ENCODE data around the gene MAML1. TPM values are rescaled to one million over a fixed set of nuclear protein-coding genes. Genes with fewer than 3 reads are reported as not detected.
"Not testable (repeated sequence)": the region's sequence is repeated elsewhere in the genome, so short reads cannot be mapped to it uniquely, and the experiment has no call there.

MAML1 gene
- total RNA-seq, 1 donor from 2014 or later: 32.5 TPM

- DNase-seq (ENCODE audit: low spot score): no peak
- intact Hi-C loops (cut with DNase I): no loop called here
- no peak for ATAC-seq
Observed at GRCh38 chr5:179783128-179783527, 50.5 kb downstream of the MAML1 start.

DNA sequence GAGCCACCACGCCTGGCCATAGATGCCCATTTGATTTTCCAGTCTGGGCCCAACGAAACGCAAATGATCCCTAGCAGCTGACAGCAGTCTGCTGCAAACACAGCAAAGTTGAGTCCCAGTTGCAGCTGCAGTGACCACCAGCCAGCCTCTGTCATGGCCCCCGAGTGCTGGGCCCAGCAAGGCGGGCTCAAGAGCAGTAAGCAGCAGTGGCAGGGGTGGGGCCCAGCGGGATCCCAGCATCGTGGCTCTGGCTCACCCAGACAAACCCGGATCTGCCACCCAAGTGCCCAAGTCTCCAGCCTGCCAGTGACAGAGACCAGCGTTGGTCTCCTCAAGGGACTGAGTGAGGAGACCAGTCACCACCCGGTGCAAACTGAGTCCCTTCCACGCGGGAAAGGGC is 54.2 kb downstream of the MAML1 start:
- ATAC-seq: no peak
- intact Hi-C loops (cut with DNase I): no loop called here
- DNase-seq (ENCODE audit: low spot score): no peak

- ATAC-seq: no peak
- intact Hi-C loops (cut with DNase I): no loop called here
- no peak for DNase-seq (ENCODE audit: low spot score)
Observed at GRCh38 chr5:179788193-179788854, 55.7 kb downstream of the MAML1 start.

- intact Hi-C loops (cut with DNase I); ATAC-seq: not testable (repeated sequence)
Observed at GRCh38 chr5:179789278-179789677, 56.7 kb downstream of the MAML1 start.

GRCh38 chr5:179791881-179792611 is 59.4 kb downstream of the MAML1 start:
- ATAC-seq (peak; percentile 5), DNase-seq (ENCODE audit: low spot score) (no peak)
- intact Hi-C loops (cut with DNase I): no loop called here

More at GRCh38 chr5:179789278-179789677, 56.7 kb downstream of the MAML1 start:
- DNase-seq (ENCODE audit: low spot score): not testable (repeated sequence)

- peak; percentile 28 for ATAC-seq
- intact Hi-C loops (cut with DNase I): no loop called here
- peak; percentile 66 for DNase-seq (ENCODE audit: low spot score)
Observed at GRCh38 chr5:179792612-179793467, 60.2 kb downstream of the MAML1 start.

DNA sequence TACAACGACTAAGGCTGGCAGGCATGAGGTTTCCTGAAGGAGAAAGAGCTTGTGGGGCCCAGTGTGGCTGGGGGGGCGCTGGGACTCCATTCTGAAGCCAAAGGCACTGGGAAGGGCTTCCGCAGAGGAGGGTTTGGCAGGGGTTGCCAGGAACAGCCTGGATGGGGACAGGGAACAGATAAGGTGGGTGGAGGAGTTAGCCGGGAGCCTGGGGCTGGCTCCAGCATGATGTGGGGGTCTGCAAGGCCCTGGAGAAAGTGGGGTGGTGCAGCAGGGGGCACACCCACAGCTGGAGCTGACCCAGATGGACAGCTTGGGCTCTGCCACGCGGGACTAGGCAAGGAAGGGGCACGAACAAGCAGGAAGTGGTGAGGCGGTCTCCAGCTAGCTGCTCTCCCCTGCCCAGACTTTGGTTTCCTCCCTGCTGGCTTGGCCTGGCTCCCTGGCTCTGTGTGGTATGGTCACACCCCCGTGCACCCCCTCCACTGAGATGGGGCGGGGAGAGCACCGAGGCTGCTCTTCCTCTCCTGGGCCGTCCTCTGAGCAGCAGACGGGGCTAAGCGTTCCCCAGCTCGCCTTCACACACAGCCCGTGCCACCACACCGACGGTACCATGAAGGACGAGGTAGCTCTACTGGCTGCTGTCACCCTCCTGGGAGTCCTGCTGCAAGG is 61.0 kb downstream of the MAML1 start, which contains the start of gene LTC4S:
Gene LTC4S, plus strand, starts transcription at position 519 of the 672 bp plus-strand sequence. Its CDS starts 95 bp downstream, at position 614.
- ATAC-seq (peak; percentile 75), DNase-seq (ENCODE audit: low spot score) (peak; percentile 85)
- intact Hi-C loops (cut with DNase I): no loop called here

DNA sequence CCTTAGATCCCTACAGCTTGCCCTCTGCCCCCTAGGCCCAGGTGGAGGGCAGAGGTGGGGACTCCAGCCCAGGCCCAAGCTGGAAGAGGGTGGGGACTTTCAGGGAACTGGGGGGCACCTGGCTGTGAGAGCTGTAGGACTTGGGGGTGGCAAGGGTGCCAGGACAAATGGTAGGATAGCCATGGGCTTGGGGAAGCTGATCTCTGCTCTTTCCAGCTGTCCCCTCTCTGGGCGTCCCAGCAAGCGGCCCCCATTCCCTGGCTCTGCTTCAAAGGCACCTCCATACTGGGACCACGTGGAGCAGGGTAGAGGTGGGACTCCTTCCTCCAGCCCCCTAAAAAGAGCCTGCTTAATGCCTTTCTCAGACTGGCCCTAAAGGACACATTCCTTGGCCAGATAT is 61.5 kb downstream of the MAML1 start:
- intact Hi-C loops (cut with DNase I): no loop called here
- ATAC-seq (no peak), DNase-seq (ENCODE audit: low spot score) (no peak)

DNA sequence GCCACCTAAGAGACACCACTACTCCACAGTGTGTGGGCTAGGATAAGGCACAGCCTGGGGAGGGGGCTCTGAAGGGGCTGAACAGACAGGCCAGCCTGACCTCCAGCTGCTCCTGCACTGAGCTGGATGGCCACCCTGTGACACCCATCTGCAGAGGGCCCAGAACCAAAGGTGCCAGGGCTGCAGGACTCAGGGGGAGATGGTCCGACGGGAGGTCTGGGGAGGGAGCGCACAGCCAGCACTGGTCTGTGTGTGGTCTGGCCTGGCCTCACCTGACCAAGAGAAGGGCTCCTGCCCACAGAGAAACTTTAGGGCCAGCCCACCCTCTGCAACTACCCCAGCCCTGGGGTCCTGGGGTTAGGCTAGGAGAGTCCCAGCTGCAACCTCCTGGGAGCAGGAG is 62.0 kb downstream of the MAML1 start:
- intact Hi-C loops (cut with DNase I): no loop called here
- no peak for DNase-seq (ENCODE audit: low spot score)
- ATAC-seq: no peak

DNA sequence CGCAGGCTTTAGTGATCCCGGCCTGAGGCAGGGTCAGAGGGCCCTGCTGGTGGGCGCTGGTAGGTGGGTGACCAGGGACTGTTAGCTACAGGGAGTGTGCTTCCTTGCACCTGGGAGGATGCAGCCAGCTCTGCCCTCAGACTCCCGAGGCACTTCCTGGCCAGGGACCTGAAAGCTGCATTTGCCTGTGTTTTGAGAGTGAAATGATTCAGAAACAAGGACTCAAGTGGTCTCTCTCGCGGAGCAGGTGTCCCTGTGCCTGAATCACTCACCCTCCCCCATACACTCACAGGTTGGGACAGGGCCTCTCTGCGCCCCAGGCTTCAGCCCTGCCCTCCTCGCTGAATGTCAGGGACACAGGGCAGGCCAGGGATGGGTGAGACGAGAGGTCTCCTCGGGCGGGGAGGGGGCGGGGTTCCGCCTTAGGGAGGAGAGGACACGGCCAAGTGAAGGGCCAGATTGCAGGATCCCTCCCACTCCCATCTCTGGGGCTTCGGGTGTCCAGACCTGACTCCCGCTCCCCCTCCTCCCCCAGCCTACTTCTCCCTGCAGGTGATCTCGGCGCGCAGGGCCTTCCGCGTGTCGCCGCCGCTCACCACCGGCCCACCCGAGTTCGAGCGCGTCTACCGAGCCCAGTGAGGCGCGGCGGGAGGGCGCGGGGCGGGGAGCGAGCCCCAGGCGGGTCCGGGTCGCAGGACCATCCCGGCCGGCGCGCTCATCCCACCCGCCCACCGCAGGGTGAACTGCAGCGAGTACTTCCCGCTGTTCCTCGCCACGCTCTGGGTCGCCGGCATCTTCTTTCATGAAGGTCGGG is 62.6 kb downstream of the MAML1 start:
- intact Hi-C loops (cut with DNase I): no loop called here
- ATAC-seq: no peak

GRCh38 chr5:179795863-179796833 is 63.5 kb downstream of the MAML1 start:
- intact Hi-C loops (cut with DNase I): loop anchor here (2.0 kb wide), 1 partner anchor 37 kb away; no protein-coding TSS in a partner anchor
- DNase-seq (ENCODE audit: low spot score): peak; percentile 89
- ATAC-seq: peak; percentile 75

More for the DNA sequence above, 62.6 kb downstream of the MAML1 start:
- peak; percentile 63 for DNase-seq (ENCODE audit: low spot score)

- DNase-seq (ENCODE audit: low spot score): no peak
- intact Hi-C loops (cut with DNase I): loop anchor here (2.0 kb wide), 1 partner anchor 38 kb away; no protein-coding TSS in a partner anchor
Observed at GRCh38 chr5:179796877-179797608, 64.4 kb downstream of the MAML1 start.

GRCh38 chr5:179797741-179798140 is 65.1 kb downstream of the MAML1 start:
- ATAC-seq (no peak), DNase-seq (ENCODE audit: low spot score) (no peak)
- intact Hi-C loops (cut with DNase I): loop anchor here (2.0 kb wide), 1 partner anchor 39 kb away; no protein-coding TSS in a partner anchor

More at GRCh38 chr5:179796877-179797608, 64.4 kb downstream of the MAML1 start:
- ATAC-seq: no peak

DNA sequence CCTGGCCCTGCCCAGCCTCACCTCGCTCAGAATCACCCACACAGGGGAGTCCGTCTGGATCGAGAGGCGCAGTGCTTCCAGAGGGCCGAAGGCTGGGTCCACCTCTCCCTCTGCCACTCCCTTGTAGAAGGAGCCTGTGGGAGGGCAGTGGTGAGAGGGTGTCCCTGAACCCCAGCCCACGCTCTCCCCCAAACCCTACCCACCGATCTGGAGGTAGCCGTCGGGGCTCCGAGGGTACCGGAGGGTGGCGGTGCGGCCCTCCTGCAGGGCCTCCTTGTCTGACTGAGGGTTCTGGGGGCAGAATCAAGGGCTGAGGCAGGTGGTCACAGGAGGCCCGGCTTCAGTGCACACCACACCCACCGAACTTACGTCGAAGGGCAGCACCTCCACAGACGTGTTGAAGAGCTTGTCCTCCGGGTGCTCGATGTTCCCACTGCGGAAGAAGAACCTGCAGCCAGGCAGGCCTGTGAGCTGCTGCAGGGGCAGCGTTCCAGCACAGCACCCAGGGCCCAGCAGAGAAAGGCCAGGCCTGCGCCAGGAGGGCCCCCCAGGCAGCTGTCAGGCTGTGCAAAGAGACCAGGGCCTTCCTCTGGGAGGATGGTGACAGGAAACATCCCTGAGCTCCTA is 65.6 kb downstream of the MAML1 start:
- intact Hi-C loops (cut with DNase I): no loop called here
- ATAC-seq (no peak), DNase-seq (ENCODE audit: low spot score) (no peak)

DNA sequence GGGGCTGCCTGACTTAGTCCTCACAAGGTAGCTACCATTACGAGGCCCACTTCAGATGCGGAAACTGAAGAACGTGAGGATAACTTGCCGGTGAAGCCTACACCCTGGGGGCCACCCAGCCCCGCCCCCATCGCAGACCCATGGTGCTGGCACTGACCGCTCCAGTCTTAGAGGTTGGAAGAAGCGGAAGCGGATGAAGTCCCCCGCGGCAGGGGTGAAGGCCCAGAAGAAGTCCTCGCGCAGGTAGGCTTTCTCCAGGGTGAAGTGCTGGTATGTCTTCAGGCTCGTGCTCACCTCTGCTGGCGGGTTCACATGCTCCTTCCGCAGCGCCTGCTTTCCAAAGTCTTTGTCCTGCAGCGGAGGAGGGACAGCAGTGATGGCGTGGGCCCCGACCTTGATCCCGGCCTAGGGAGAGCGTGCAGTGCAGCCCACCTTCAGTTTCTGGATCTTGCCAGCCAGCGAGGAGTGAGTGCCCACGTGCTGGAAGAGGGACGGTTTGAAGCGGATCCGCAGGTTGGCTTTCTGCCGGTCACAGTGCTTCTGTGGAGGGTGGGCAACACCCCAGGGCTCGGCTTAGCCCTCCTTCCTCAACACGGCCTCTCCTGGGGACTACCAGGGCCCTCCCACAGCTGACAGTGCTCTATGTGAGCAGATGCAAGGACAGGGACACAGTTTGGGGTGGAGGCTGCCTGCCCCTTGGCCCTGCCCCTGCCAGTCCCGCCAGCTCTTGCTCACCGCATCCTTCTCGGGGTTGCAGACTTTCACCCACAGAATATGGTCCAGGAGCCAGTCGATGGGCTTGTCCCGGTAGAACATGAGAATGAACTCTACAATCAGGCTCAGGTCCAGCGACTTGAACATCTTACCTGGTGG is 66.4 kb downstream of the MAML1 start:
- ATAC-seq (no peak), DNase-seq (ENCODE audit: low spot score) (no peak)
- intact Hi-C loops (cut with DNase I): no loop called here
